ENCODE results near the gene ANKRD52.
A peak's percentile ranks its signal among the peaks of the same experiment; 100 is the strongest.

The ANKRD52 gene

DNA sequence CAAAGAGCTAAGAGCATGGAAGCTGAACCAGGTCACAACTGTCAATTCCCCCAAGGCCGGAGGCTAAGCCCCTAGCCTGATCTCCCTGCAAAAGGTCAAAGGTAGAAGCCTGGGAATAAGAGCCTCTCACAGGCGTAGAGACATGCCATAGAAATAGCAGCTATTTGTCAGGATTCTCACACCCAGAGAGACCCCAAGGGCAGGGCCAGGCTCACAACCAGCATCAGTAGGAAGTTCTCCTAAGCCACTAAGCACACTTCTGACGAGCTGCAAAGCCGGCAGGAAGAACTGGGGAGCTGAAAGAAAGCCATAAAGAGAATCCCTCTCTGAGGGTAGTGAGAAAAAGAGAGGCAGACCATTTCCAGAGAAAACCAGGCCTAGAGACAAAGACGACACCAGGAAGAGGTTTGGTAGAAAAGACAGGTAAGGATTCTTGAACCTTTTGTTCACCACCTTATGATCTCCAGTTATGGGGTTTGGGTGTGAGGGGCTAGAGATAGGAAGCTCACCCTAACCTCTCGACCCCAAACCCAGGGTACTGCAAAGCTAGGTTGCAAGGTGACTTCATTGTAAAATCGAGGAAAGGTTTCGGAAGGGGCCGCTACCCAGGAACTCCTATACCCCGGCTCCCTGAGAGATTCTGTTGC, 69.9 kb downstream of the ANKRD52 start:
- no peak for DNase-seq (ENCODE audit: low read depth)
- TF ChIP-seq CTCF (conservative IDR thresholded peaks at IDR 0.05; ENCODE audit: low read length) = no peak
- peak overlapping the region; percentile 84 for H3K4me3 ChIP-seq (ENCODE audit: low read length)
